Stimulated activated naive B cell treated with anti-CD40 and anti-IgM and Interleukin-4, amounts not matched to agents 10 μg/mL and 1 μg/mL and 100 μg/mL, for 72 hours (primary cell): ENCODE measurements around the gene VPS4B.
A peak's percentile ranks its signal among the peaks of the same experiment; 100 is the strongest.
"Not testable (repeated sequence)": the region's sequence is repeated elsewhere in the genome, so short reads cannot be mapped to it uniquely, and the experiment has no call there.

Experiments used
- ATAC-seq, 2 donors: fragments of 150-1000 bp; cut with Tn5 transposase; replicated peaks; 2 replicates each; pipeline ENCODE4 v1.10.0; 2021; ENCODE audit warnings: moderate library complexity in 1 of 2
- DNase-seq: peaks from one replicate; pipeline ENCODE4 v3.0.0; 2021
- H3K27ac Mint-ChIP-seq: one replicate; pipeline ENCODE4 v1.8.0; 2022; ENCODE audit warnings: mild to moderate bottlenecking, mixed read lengths
- H3K27me3 Mint-ChIP-seq, 2 donors: one replicate each; pipeline ENCODE4 v1.8.0; 2022; ENCODE audit warnings: mixed read lengths in 2 of 2
- H3K36me3 Mint-ChIP-seq, 2 donors: one replicate each; pipeline ENCODE4 v1.8.0; 2022; ENCODE audit warnings: mixed read lengths in 2 of 2, mild to moderate bottlenecking in 1 of 2
- H3K4me1 Mint-ChIP-seq, 2 donors: one replicate each; pipeline ENCODE4 v1.8.0; 2022; ENCODE audit warnings: mixed read lengths in 2 of 2, mild to moderate bottlenecking in 1 of 2
- H3K4me3 Mint-ChIP-seq, 2 donors: one replicate each; pipeline ENCODE4 v1.8.0; 2022; ENCODE audit warnings: mild to moderate bottlenecking in 2 of 2, mixed read lengths in 2 of 2, moderate library complexity in 1 of 2
- H3K9me3 Mint-ChIP-seq, 2 donors: one replicate each; pipeline ENCODE4 v1.8.0; 2022; ENCODE audit warnings: mixed read lengths in 2 of 2, mild to moderate bottlenecking in 1 of 2

The VPS4B gene

GRCh38 chr18:63373161-63373560 lies 49.1 kb downstream of the VPS4B start:
- DNase-seq (no peak), ATAC-seq (no peak)
- Mint-ChIP-seq H3K36me3 (peaks cover 0 to 13% of the 10 kb centered on the region in 2 donors), H3K4me3 (no peak overlapping the region), H3K4me1 (peaks cover 5% of the 10 kb centered on the region in 2 donors), H3K27me3 (no peaks in the 10 kb centered on the region), H3K9me3 (peaks cover 0 to 11% of the 10 kb centered on the region in 2 donors), H3K27ac (no peak overlapping the region)

GRCh38 chr18:63368611-63369010 lies 53.7 kb downstream of the VPS4B start:
- H3K27me3 Mint-ChIP-seq: no peaks in the 10 kb centered on the region
- H3K27ac Mint-ChIP-seq: peak overlapping the region; percentile 88

DNA sequence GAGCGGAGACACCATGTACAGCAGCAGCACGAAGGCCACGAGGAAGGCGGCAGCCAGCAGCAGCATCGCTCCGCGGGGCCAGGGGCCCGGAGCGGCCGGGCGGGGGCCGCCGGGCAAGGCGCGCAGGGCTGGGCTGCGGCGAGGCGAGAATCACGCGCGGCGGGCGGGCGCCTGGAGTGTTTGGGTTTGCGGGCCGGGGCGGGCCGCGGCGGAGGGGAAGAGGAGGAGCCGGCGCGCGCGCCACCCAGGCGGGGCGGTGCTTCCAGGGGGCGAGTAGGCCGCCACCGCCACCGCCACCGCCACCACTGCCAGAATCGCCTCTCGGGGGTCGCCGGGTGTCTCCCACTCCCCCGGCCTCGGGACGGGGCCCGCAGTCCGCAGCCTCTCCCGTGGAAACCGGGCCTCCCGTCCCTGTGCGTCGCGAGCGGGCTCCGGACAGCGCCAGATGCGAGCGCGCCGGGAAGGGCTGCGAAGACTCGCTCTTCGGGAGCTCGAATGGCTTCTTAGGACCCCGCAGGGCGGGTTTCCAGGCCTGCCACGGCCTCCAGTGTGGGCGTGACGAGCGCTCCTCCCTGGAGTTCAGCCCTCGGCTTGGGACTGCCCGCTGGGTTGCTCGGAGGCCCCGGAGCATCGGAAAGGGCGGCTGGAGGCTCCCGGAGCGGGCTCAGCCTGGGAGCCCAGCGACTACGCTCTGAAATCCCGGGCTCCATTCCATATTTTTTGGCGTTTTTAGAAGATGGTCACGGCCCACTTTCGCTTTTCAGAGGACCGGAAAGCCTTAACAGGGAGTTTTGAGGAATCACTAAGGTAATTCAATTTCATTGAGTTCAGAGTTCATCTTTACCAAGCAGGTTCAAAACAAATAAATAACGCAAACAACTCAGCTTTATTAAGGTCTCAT lies 55.0 kb downstream of the VPS4B start, which contains the start of gene KDSR:
Gene KDSR (minus strand): TSS at position 154 of the 901 bp plus-strand sequence. CDS start 88 bp downstream, at position 66.
- Mint-ChIP-seq H3K4me1 (peaks cover 10 to 24% of the 10 kb centered on the region in 2 donors), H3K4me3 (peak within 1 kb of the TSS; percentile 93 to 96), H3K36me3 (peaks cover 2 to 16% of the 10 kb centered on the region in 2 donors), H3K27ac (peak within 1 kb of the TSS; percentile 92), H3K9me3 (peaks cover 0 to 8% of the 10 kb centered on the region in 2 donors), H3K27me3 (no peaks in the 10 kb centered on the region)
- ATAC-seq: peak; percentile 89 to 92
- DNase-seq: peak; percentile 80

More at GRCh38 chr18:63368611-63369010, 53.7 kb downstream of the VPS4B start:
- ATAC-seq: no peak
- Mint-ChIP-seq H3K9me3 (peaks cover 0 to 8% of the 10 kb centered on the region in 2 donors), H3K4me3 (peak overlapping the region; percentile 93 to 96), H3K4me1 (peaks cover 10 to 24% of the 10 kb centered on the region in 2 donors), H3K36me3 (peaks cover 2 to 14% of the 10 kb centered on the region in 2 donors)
- DNase-seq: no peak

GRCh38 chr18:63366213-63367052 lies 55.8 kb downstream of the VPS4B start:
- Mint-ChIP-seq H3K9me3 (peaks cover 0 to 8% of the 10 kb centered on the region in 2 donors), H3K36me3 (peaks cover 7 to 21% of the 10 kb centered on the region in 2 donors), H3K27me3 (no peaks in the 10 kb centered on the region), H3K27ac (peak overlapping the region; percentile 89), H3K4me3 (peak overlapping the region; percentile 93 to 96), H3K4me1 (peaks cover 10 to 24% of the 10 kb centered on the region in 2 donors)
- DNase-seq (peak; percentile 15), ATAC-seq (peak; percentile 40 to 44)

DNA sequence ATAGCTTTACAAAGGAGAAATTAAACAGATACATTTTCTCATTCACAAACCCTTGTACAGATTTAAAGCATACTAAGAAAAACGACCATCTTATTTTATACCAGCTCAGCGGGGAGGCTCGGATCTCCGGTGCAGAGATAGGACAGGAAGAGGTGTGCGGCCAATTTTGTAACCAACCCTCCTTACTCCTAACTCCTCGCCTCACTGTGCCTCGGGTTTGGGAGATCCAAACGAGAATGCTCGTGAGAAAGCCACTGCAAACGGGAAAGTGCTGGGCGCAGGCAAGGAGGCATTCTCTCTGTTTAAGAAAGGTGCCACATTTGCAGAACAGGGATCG lies 56.4 kb downstream of the VPS4B start:
- H3K4me1 Mint-ChIP-seq: peaks cover 10 to 24% of the 10 kb centered on the region in 2 donors
- H3K36me3 Mint-ChIP-seq: peaks cover 7 to 21% of the 10 kb centered on the region in 2 donors
- peak overlapping the region; percentile 89 for H3K27ac Mint-ChIP-seq
- peaks cover 0 to 8% of the 10 kb centered on the region in 2 donors for H3K9me3 Mint-ChIP-seq
- DNase-seq (no peak), ATAC-seq (no peak)
- H3K27me3 Mint-ChIP-seq: no peaks in the 10 kb centered on the region
- peak overlapping the region; percentile 93 to 96 for H3K4me3 Mint-ChIP-seq

DNA sequence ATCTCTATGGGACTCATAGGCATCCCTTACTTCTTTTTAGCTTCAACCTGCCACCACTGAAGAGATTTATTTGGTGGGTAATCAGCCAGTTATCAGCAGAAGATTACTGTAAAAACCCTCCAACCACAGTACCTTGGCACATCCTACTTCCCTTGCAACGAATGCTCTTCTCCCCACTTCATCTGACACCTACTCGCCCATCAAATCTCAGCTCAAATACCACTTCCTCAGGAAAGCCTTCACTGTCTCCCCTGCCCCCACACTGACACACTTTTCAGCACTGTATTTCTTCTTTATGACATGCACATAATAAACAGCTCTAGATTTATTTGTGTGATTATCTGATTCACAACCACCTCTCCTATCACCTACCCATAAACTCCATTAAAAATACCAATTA lies 58.3 kb downstream of the VPS4B start:
- ATAC-seq (no peak), DNase-seq (no peak)
- H3K4me3 Mint-ChIP-seq: no peak overlapping the region

DNA sequence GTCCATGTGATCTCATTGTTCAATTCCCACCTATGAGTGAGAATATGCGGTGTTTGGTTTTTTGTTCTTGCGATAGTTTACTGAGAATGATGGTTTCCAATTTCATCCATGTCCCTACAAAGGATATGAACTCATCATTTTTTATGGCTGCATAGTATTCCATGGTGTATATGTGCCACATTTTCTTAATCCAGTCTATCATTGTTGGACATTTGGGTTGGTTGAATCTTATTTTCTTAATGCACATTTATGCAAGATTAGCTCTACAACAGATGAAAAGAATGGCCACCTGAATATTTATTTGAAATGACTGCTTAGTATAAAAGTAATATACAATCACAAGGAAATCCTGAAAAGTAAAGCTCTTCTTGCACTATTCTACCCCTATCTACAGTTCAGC lies 58.9 kb downstream of the VPS4B start:
- not testable (repeated sequence) for ATAC-seq, H3K27ac Mint-ChIP-seq

More for the DNA sequence above, 58.3 kb downstream of the VPS4B start:
- Mint-ChIP-seq H3K27ac (no peak overlapping the region), H3K36me3 (peaks cover 7 to 16% of the 10 kb centered on the region in 2 donors), H3K9me3 (peaks cover 0 to 7% of the 10 kb centered on the region in 2 donors), H3K27me3 (no peaks in the 10 kb centered on the region), H3K4me1 (peaks cover 10 to 24% of the 10 kb centered on the region in 2 donors)

GRCh38 chr18:63356272-63356896 lies 65.9 kb downstream of the VPS4B start:
- Mint-ChIP-seq H3K4me3 (no peak overlapping the region), H3K9me3 (no peaks in the 10 kb centered on the region), H3K27me3 (no peaks in the 10 kb centered on the region), H3K36me3 (peaks cover 14 to 27% of the 10 kb centered on the region in 2 donors), H3K27ac (no peak overlapping the region), H3K4me1 (no peaks in the 10 kb centered on the region)
- no peak for ATAC-seq
- DNase-seq: no peak

More for the DNA sequence above, 58.9 kb downstream of the VPS4B start:
- Mint-ChIP-seq H3K36me3 (peaks cover 7 to 13% of the 10 kb centered on the region in 2 donors), H3K4me1 (peaks cover 10 to 22% of the 10 kb centered on the region in 2 donors)
- DNase-seq, H3K27me3 Mint-ChIP-seq, H3K4me3 Mint-ChIP-seq, H3K9me3 Mint-ChIP-seq: not testable (repeated sequence)

DNA sequence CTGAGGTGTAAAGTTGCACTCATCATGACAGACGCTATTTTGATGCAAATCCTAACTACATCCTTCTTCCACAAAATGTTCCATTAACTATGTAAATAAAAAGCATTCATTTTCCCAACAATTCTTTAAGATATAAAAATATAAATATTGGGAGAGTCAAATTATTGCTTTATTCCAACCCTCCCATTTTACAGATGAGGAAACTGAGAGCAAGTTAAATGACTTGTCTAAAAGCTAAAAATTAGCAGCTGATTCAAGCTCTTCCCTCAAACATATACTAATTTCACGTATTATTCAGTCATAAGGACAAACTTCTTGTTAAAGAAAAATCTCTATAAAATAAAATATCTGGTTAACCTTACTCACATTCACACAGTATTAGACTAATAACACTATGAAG lies 72.0 kb downstream of the VPS4B start:
- no peak overlapping the region for H3K4me3 Mint-ChIP-seq
- H3K4me1 Mint-ChIP-seq: peaks cover 0 to 2% of the 10 kb centered on the region in 2 donors
- H3K9me3 Mint-ChIP-seq: no peaks in the 10 kb centered on the region
- ATAC-seq (no peak), DNase-seq (no peak)
- no peak overlapping the region for H3K27ac Mint-ChIP-seq
- H3K27me3 Mint-ChIP-seq: no peaks in the 10 kb centered on the region
- H3K36me3 Mint-ChIP-seq: peaks cover 31 to 46% of the 10 kb centered on the region in 2 donors

DNA sequence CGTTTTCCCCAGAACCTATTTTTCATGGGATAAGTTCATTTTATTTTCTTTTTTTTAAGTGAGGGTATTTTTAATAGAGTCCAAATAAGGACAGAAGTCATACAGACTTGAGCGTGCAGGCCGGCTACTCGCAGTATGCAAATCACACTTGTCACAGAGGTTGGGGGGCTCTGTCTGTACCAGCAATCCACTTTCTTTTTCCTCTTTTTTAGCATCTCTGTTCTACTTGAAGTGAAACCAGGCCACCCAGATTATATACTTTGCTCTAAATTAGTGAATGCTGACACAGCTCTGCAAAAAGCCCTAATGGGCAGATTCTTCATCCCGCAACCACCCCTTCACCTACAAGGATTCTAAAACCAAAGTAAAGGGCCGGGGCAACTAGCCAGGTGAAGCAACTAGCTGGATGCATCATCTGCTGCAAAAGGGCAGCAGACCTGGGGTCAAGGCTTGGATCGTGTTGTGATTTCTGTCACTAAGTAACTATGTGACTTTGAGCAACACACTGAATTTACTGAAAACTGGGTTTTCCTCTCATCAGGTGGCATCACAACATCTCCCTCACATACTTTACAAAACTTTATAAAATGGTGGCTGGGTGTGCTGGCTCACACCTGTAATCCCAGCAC lies 73.7 kb downstream of the VPS4B start:
- no peaks in the 10 kb centered on the region for H3K9me3 Mint-ChIP-seq
- no peak overlapping the region for H3K27ac Mint-ChIP-seq
- peaks cover 39 to 49% of the 10 kb centered on the region in 2 donors for H3K36me3 Mint-ChIP-seq
- H3K27me3 Mint-ChIP-seq: no peaks in the 10 kb centered on the region
- H3K4me3 Mint-ChIP-seq: no peak overlapping the region
- ATAC-seq: peak in 1 of 2 donors; percentile 41
- no peak for DNase-seq
- peaks cover 0 to 4% of the 10 kb centered on the region in 2 donors for H3K4me1 Mint-ChIP-seq

DNA sequence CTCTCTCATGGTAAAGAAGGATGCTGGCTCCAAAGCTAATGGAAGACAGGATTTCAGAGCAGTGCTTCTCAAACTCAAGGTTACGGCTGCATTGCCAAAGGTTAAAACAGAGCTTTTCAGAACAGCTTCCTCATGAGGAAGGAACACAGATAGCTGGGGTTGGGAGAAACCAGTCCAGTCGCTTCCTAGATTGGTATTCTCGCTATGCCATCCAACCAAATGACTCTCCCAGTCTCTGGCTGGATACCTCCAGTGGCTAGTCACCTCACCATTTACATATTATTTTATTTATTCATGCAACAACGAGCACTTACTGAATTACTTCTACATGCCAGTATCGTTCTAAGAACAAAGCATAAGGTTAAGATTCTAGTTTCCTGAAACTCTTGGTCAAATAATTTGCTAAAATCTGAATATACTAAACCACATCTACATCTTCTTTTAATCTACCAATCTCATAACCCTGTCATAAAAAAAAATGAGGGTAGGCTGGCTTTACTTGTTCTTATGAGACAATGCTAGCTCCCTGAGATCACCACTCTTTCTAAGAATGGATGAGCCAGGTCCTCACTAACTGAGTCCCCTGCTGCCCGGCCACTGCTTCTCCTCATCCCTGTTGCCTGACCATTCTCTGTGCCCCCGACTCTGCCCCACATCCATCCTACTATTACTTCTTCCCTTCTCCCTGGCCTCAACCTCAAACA lies 75.6 kb downstream of the VPS4B start:
- DNase-seq: no peak
- ATAC-seq: no peak
- Mint-ChIP-seq H3K36me3 (peaks cover 40 to 57% of the 10 kb centered on the region in 2 donors), H3K4me3 (no peak overlapping the region), H3K4me1 (peaks cover 0 to 4% of the 10 kb centered on the region in 2 donors), H3K9me3 (no peaks in the 10 kb centered on the region), H3K27ac (no peak overlapping the region), H3K27me3 (no peaks in the 10 kb centered on the region)

DNA sequence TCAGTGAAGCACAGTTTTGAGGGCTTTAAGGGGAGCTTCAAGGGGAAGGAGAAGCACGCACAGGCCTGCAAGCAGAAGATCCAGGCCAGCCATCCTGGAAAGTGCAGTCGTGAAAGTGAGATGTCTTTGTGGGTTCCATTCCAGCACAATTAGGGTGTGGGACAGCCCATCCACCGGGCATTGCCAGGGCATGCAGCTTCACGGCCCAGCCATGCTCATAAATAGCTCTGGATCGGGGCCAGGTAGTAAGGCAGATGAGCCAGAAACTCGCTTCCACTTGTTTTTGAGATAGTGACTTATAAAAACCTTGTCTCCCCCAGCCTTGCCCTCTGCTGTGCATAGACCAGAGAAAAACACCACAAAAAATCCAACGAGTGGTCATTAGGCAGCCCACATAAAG lies 76.2 kb downstream of the VPS4B start:
- H3K27me3 Mint-ChIP-seq: no peaks in the 10 kb centered on the region
- no peak overlapping the region for H3K27ac Mint-ChIP-seq
- no peaks in the 10 kb centered on the region for H3K9me3 Mint-ChIP-seq
- peaks cover 0 to 4% of the 10 kb centered on the region in 2 donors for H3K4me1 Mint-ChIP-seq
- H3K36me3 Mint-ChIP-seq: peaks cover 42 to 61% of the 10 kb centered on the region in 2 donors
- DNase-seq (no peak), ATAC-seq (no peak)
- no peak overlapping the region for H3K4me3 Mint-ChIP-seq

GRCh38 chr18:63344918-63345317 lies 77.4 kb downstream of the VPS4B start:
- DNase-seq (no peak), ATAC-seq (no peak)
- Mint-ChIP-seq H3K4me1 (peaks cover 0 to 6% of the 10 kb centered on the region in 2 donors), H3K9me3 (no peaks in the 10 kb centered on the region), H3K27ac (no peak overlapping the region), H3K36me3 (peaks cover 43 to 61% of the 10 kb centered on the region in 2 donors), H3K27me3 (no peaks in the 10 kb centered on the region), H3K4me3 (no peak overlapping the region)
